Sigmoid colon (tissue), 7 donors: Measurements from ENCODE around the gene LAG3. TPM values are rescaled to one million over a fixed set of nuclear protein-coding genes. Genes with fewer than 3 reads are reported as not detected.

Experiments
- DNase-seq: peaks from one replicate; pipeline ENCODE4 v3.0.0-alpha.2; 2019
- H3K27ac ChIP-seq, 4 donors: fragments of 200-600 bp; sonication (generic); one replicate each; pipeline ENCODE4 v1.5.1; 2016 to 2019; ENCODE audit warnings: mild to moderate bottlenecking in 1 of 4
- H3K27me3 ChIP-seq, 3 donors: fragments of 200-600 bp; sonication (generic); one replicate each; pipeline ENCODE4 v1.5.1; 2019; ENCODE audit warnings: mild to moderate bottlenecking in 1 of 3
- H3K36me3 ChIP-seq, 4 donors: fragments of 200-600 bp; sonication (generic); one replicate each; pipeline ENCODE4 v1.5.1; 2016 to 2019
- H3K4me1 ChIP-seq, 4 donors: fragments of 200-600 bp; sonication (generic); one replicate each; pipeline ENCODE4 v1.5.1; 2017 to 2019
- H3K4me3 ChIP-seq, 4 donors: fragments of 200-600 bp; sonication (generic); one replicate each; pipeline ENCODE4 v1.5.1; 2017 to 2019; ENCODE audit warnings: mild to moderate bottlenecking in 2 of 4, moderate library complexity in 1 of 4
- H3K9me3 ChIP-seq, 4 donors: fragments of 200-600 bp in 3 of 4; sonication (generic) in 3 of 4; one replicate each; pipeline versions ENCODE4 v1.5.1 to v1.6.1; 2013 to 2019
- CTCF ChIP-seq, 4 experiments: fragments of 450-650 bp in 3 of 4; fragments of 200-600 bp in 1 of 4; IDR thresholded peaks; one replicate each; pipeline ENCODE4 v1.5.1; 2016 to 2019; ENCODE audit warnings: antibody characterized with exemption in 4 of 4, mild to moderate bottlenecking in 3 of 4, moderate library complexity in 2 of 4
- EP300 ChIP-seq, 4 donors: sonication (generic); formaldehyde crosslinking; IDR thresholded peaks; one replicate each; pipeline ENCODE4 v1.6.1; 2017; ENCODE audit warnings: antibody characterized with exemption in 4 of 4
- POLR2A ChIP-seq, 2 donors: fragments of 450-650 bp; IDR thresholded peaks; one replicate each; pipeline ENCODE4 v1.6.1; 2016; ENCODE audit warnings: antibody characterized with exemption in 2 of 2, mild to moderate bottlenecking in 2 of 2, moderate library complexity in 2 of 2
- POLR2AphosphoS5 ChIP-seq, 4 donors: sonication (generic); formaldehyde crosslinking; IDR thresholded peaks; one replicate each; pipeline ENCODE4 v1.6.1; 2017; ENCODE audit warnings: antibody characterized with exemption in 4 of 4
- WGBS, 2 donors: extraction: QIAGEN DNeasy Blood & Tissue Kit; methylation state at CpG; one replicate each; pipeline ENCODE4 v1.1.7; 2013; 5-methylcytosine and 5-hydroxymethylcytosine counted together
- intact Hi-C: fragments of 100-400 bp; cut with DNase I; formaldehyde crosslinking; loops from one replicate; pipeline ENCODE4 v1.15.1; 2023
- polyA plus RNA-seq, 3 donors: library from polyadenylated mRNA; stranded (reverse); fragments of 200-250 nt; gene quantifications; one replicate each; pipeline ENCODE4 v1.2.3, GENCODE V29; 2013
- total RNA-seq, 4 donors: library from RNA; depleted of rRNA; stranded (reverse); fragments of >200 nt; gene quantifications; one replicate each; pipeline ENCODE4 v1.1.0, GENCODE V29; 2016
- donor health status: healthy with polysubstance abuse.
- donor health status: Bipolar disorder and iron deficiency.
- donor health status: healthy.

The LAG3 gene
- total and polyA plus RNA-seq, 7 donors: 0.60 to 6.9 (median 2.7) TPM

DNA sequence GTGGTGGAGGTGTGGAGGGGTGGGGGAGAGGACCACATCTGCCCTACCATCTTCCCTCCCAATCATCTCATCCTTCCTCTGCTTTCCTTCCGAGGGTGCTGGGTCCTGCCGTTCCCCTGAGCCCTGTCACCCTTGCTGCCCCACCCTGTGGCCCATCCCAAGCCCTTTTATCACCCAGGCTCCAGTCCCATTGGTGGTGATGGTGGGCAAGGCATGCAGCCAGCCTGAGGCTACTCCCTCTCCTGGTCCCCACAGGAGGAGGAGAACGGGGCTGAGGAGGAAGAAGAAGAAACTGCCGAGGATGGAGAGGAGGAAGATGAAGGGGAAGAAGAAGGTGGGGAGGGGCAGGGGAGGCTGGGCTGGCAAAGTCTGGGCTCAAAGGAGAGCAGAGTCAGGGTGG, 2.7 kb upstream of the LAG3 start:
- Histone ChIP-seq H3K27me3 (no peaks in the 10 kb centered on the region), H3K27ac (peak overlapping the region; percentile 93 to 99 (median 96)), H3K4me1 (peaks cover 0 to 81% (median 78%) of the 10 kb centered on the region in 4 donors), H3K9me3 (no peaks in the 10 kb centered on the region), H3K36me3 (peaks cover 0 to 23% (median 6%) of the 10 kb centered on the region in 4 donors), H3K4me3 (peak overlapping the region in 1 of 4 donors; percentile 94)
- DNase-seq: no peak
- intact Hi-C loops: loop anchor here (5.0 kb wide), 2 partner anchors 58 to 157 kb away; partner anchors contain the start of gene P3H3
- TF ChIP-seq EP300 (IDR thresholded peaks at IDR 0.05) (no peak), POLR2AphosphoS5 (IDR thresholded peaks at IDR 0.05) (no peak), CTCF (IDR thresholded peaks at IDR 0.05) (no peak), POLR2A (IDR thresholded peaks at IDR 0.05) (no peak)
- 40 to 61% methylated on average over 4 of the region's 4 CpGs for WGBS, 2 donors

DNA sequence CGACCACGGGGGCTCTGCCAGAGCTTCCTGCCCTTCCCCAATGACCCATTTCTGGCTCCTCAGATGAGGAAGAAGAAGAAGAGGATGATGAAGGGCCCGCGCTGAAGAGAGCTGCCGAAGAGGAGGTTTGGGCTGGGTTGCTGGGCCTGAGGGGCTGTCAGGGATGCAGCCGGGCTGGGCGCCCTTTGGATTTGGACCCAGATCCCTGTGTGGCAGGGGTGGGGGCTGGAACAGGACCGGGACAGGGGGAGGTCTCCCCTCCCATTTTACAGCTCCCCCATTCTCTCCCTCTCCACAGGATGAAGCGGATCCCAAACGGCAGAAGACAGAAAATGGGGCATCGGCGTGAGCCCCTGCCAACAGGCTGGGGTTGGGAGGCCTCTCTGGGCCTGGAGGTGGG, 2.2 kb upstream of the LAG3 start:
- Histone ChIP-seq H3K36me3 (peaks cover 0 to 23% (median 6%) of the 10 kb centered on the region in 4 donors), H3K4me1 (peaks cover 0 to 77% (median 74%) of the 10 kb centered on the region in 4 donors), H3K9me3 (no peaks in the 10 kb centered on the region), H3K4me3 (no peak overlapping the region), H3K27ac (peak overlapping the region; percentile 93 to 99 (median 96)), H3K27me3 (no peaks in the 10 kb centered on the region)
- intact Hi-C loops: no loop called here
- TF ChIP-seq POLR2AphosphoS5 (IDR thresholded peaks at IDR 0.05): no peak
- TF ChIP-seq POLR2A (IDR thresholded peaks at IDR 0.05): no peak
- TF ChIP-seq CTCF (IDR thresholded peaks at IDR 0.05): no peak
- TF ChIP-seq EP300 (IDR thresholded peaks at IDR 0.05): no peak
- no peak for DNase-seq
- WGBS, 2 donors: 88 to 89% methylated on average over 12 of the region's 12 CpGs

DNA sequence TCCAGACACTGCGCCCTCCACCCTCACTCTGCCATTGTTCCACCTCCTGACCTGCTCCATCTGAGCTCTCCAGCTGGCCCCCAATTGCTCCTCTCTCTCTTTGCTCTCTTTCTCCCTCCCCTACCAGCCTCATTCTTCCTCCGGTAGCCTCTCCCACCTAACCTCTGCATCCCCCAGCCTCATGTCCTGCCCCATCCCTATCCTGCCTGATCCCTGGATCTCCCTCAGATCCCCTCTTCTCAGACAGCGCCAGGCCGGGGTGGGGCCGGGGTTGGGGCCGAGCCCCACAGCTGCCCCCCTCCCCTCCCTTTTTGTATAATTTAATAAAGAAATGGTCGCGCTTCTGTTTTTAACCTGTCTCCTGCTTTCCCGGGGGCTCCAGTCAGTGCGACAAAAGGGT, 1.7 kb upstream of the LAG3 start:
- H3K27ac ChIP-seq: peak overlapping the region; percentile 93 to 99 (median 96)
- no peak for TF ChIP-seq CTCF (IDR thresholded peaks at IDR 0.05)
- no peak for TF ChIP-seq POLR2A (IDR thresholded peaks at IDR 0.05)
- no peak for TF ChIP-seq POLR2AphosphoS5 (IDR thresholded peaks at IDR 0.05)
- no peak for TF ChIP-seq EP300 (IDR thresholded peaks at IDR 0.05)
- peaks cover 0 to 72% (median 69%) of the 10 kb centered on the region in 4 donors for H3K4me1 ChIP-seq
- H3K36me3 ChIP-seq: peaks cover 0 to 23% (median 6%) of the 10 kb centered on the region in 4 donors
- WGBS, 2 donors: 90 to 94% methylated on average over 10 of the region's 10 CpGs
- H3K27me3 ChIP-seq: no peaks in the 10 kb centered on the region
- no peak for DNase-seq
- H3K9me3 ChIP-seq: no peaks in the 10 kb centered on the region
- intact Hi-C loops: no loop called here
- H3K4me3 ChIP-seq: no peak overlapping the region

GRCh38 chr12:6771091-6771495, 1.2 kb upstream of the LAG3 start:
- Histone ChIP-seq H3K4me3 (no peak overlapping the region), H3K36me3 (peaks cover 0 to 23% (median 6%) of the 10 kb centered on the region in 4 donors), H3K27ac (peak overlapping the region; percentile 93 to 99 (median 96)), H3K9me3 (no peaks in the 10 kb centered on the region), H3K27me3 (no peaks in the 10 kb centered on the region), H3K4me1 (peaks cover 0 to 68% (median 66%) of the 10 kb centered on the region in 4 donors)
- intact Hi-C loops: no loop called here
- peak; percentile 85 for DNase-seq
- 91 to 93% methylated on average over 4 of the region's 4 CpGs for WGBS, 2 donors
- no peak for TF ChIP-seq EP300 (IDR thresholded peaks at IDR 0.05)
- TF ChIP-seq POLR2AphosphoS5 (IDR thresholded peaks at IDR 0.05): peak in 1 of 4 donors; percentile 17

GRCh38 chr12:6771509-6772330, 600 bp upstream of the LAG3 start:
- peak overlapping the region; percentile 93 to 99 (median 96) for H3K27ac ChIP-seq
- 78 to 81% methylated on average over 12 of the region's 12 CpGs for WGBS, 2 donors
- H3K27me3 ChIP-seq: no peaks in the 10 kb centered on the region
- H3K36me3 ChIP-seq: peaks cover 0 to 23% (median 6%) of the 10 kb centered on the region in 4 donors
- intact Hi-C loops: no loop called here
- TF ChIP-seq CTCF (IDR thresholded peaks at IDR 0.05) (no peak), POLR2AphosphoS5 (IDR thresholded peaks at IDR 0.05) (no peak), POLR2A (IDR thresholded peaks at IDR 0.05) (no peak), EP300 (IDR thresholded peaks at IDR 0.05) (no peak)
- H3K9me3 ChIP-seq: no peaks in the 10 kb centered on the region
- peaks cover 0 to 68% (median 66%) of the 10 kb centered on the region in 4 donors for H3K4me1 ChIP-seq
- H3K4me3 ChIP-seq: peak overlapping the region in 3 of 4 donors; percentile 10 to 45 (median 36)
- DNase-seq: no peak
